GM19455 (cell line): Measurements from ENCODE around the gene RSPH4A.
"Not testable (repeated sequence)": the region's sequence is repeated elsewhere in the genome, so short reads cannot be mapped to it uniquely, and the experiment has no call there.

Experiments
- ATAC-seq: cut with Tn5 transposase; IDR thresholded peaks from one replicate; pipeline ENCODE4 v1.9.1; 2021; ENCODE audit not compliant: unreplicated experiment

Gene RSPH4A

GRCh38 chr6:116615937-116616736 lies at the start of gene RSPH4A:
TSS of gene RSPH4A (plus strand) at chr6:116616479. CDS start at chr6:116616624, 145 bp downstream.
- ATAC-seq: peak; percentile 99

GRCh38 chr6:116568111-116568510 lies 48.2 kb upstream of the RSPH4A start:
- ATAC-seq: no peak

- no peak for ATAC-seq
Observed at GRCh38 chr6:116568821-116569755, 47.2 kb upstream of the RSPH4A start.

DNA sequence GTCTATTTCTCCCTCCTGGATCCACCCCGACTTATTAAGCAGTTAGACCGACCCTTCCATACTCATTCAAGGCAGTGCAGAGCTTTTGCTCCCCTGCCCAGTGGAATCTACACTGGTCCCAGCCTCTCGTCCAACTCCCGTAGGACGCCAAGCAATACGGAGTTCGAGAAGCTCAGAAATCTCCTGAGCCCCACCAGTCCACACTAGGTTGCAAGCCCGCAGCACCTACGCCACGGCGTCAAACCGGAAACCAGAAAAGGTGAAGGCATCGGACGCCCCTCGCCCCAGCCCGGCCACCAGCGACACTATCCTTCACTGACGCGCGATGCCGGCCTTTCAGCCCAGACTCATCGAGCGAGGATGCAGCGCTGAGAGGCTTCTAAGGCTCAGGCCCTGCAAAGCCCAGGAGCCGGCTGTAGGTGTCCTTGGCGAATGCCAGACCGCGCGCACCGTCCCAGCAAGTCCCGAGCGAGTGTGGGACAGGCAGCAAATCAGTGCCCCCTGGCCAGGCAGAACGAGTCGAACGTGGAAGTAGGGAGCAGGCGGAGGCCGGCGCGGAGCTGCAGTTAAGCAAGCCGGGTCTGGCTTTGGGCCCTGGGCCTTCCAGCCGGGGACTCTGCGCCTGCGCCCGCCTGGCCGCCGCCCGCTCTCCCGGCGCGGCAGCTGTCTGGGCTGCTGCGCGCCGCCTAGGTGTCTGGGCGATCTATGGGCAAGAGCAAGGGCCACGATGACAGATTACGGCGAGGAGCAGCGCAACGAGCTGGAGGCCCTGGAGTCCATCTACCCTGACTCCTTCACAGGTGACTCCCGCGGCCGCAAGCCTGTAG lies 45.2 kb upstream of the RSPH4A start, which contains the start of gene RWDD1:
Gene RWDD1 (plus strand): TSS at position 649 of the 827 bp plus-strand sequence. CDS start 79 bp downstream, at position 728.
- ATAC-seq: peak; percentile 94

DNA sequence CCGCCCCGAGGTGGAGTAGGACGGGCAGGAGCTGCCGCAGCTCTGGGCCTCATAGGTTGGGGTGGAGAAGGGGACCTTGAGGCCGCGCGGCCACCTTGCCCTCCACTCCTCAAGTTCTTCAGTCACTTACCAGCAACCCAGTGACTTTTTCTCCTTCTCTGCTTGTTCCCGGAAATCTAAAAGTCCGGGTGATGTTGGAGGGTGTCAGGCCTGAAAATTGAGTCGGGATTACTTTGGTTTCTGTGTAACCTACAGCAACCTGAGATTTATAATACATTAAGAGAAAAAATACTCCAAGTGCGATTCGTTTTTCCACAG lies 44.6 kb upstream of the RSPH4A start:
- no peak for ATAC-seq

DNA sequence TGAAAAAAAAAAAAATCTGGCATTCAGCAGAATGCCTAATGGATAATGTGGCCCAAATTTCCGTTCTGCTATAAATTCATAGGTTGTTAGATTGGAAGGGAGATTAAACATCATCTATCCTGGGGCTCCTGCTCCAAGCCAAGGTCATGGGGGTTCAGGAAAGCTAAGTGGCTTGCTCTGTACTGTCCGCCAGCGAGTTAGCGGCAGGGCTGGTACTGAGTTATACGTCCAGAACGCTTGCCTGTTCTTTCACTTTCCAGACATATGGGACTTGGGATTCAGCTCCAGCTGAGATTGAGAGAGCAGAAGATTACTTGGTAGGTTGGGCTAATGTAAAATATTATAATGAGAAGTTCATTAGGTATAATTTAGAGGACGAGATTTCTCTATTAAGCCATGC lies 44.1 kb upstream of the RSPH4A start:
- no peak for ATAC-seq

DNA sequence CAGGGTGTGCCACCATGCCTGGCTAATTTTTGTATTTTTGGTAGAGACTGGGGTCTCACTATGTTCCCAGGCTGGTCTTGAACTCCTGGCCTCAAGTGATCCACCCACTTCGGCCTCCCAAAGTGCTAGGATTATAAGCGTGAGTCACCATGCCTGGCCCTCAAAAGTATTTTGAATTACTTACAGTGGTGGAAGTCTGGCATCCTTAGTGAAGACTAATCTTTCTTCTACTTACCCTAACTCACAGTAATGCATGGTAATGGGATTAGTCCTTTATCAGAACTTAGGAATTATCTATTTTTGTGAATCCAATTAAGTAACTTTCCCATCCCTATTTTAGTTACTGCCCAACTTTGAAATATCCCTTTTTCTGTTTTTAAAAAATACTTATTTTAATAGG lies 41.1 kb upstream of the RSPH4A start:
- no peak for ATAC-seq

DNA sequence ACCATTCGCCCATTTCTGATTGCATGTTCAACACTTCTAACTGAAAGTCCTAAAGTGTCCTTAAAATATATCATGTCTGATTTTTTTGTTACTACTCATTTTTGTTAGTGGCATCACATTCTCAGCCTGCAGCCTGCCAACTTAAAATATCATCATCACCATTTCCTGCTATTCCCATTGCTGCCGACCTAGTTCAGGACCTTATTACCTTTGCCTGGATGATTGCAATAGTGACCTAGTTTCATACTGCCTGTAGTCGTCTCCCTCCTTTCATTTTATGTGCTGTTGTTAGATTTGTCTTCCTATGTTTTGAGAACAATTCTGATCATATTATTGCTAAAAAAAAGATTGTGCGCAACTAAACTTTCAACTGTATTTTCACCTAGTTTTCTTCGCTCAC lies 38.8 kb upstream of the RSPH4A start:
- ATAC-seq: no peak

DNA sequence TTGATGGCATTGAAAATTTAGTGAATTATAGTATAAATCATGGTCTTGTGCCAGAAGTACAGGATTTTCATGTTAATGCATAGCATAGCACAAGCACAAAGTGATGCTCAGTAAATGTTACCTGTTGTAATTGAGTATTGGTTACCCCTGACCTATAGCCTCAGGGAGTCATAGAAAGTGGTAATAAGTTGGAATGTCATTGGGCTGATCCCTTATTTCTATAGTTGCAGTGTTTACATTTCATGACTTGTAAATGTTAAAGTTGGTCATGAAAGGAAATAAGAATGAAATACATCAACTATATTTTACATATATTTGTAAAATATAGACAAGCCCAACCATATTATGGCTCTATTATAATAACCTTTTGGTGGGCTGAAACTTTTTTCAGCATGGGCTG lies 37.9 kb upstream of the RSPH4A start:
- no peak for ATAC-seq

- ATAC-seq: no peak
Observed at GRCh38 chr6:116579143-116579542, 37.1 kb upstream of the RSPH4A start.

GRCh38 chr6:116580198-116580597 lies 36.1 kb upstream of the RSPH4A start:
- no peak for ATAC-seq

DNA sequence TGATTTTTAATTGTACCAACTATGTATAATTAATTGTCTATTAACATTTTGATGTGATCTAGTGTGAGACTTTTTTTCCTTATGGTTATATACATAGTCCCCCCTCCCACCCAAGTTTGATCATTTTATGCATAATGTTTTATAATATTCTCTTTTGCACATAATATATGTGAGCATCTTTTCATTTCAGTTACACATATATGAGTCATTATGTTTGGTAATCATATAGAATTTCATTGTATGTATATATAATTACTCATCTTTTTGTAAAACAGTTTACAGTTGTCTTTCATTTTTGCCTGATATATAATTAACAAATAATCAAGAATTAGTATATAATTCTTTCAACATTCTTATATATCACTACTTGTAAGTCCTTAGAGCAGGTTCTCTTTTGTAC lies 30.0 kb upstream of the RSPH4A start:
- no peak for ATAC-seq

DNA sequence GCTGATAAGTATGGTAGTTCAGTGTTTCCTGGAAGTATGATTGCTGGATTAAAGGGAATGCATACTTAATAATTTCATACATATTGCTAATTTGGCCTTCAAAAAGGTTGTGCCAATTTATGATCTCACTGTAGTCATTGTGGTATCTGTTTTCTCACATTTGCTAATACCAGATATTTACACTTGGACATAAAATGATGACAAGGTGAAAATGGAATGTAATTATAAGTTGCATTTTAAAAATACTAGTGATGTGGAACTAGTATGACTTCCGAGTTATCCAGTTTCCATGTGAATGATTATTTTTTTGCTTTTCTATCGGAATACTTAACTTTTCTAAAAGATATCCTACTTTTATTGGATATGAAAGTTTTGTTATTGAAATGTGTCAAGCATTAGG lies 29.5 kb upstream of the RSPH4A start:
- no peak for ATAC-seq

DNA sequence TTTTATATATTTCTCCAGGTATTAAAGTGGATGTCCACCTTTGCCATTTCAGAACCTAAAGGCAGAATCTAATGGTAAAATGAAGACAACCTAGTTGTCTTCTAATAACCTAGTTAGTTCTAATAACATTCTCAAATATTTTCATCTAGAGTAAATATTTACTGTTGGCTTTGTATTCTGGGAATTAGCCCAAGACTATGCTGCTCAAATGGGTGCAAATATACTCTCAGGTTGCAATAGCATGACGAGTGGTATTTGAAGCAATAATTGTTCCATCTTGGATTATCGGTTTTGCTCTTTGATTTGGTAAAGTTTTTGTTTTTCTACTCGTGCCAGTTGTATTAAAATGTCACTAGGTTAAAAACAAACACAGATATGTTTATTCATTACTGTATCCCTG lies 21.0 kb upstream of the RSPH4A start:
- no peak for ATAC-seq

DNA sequence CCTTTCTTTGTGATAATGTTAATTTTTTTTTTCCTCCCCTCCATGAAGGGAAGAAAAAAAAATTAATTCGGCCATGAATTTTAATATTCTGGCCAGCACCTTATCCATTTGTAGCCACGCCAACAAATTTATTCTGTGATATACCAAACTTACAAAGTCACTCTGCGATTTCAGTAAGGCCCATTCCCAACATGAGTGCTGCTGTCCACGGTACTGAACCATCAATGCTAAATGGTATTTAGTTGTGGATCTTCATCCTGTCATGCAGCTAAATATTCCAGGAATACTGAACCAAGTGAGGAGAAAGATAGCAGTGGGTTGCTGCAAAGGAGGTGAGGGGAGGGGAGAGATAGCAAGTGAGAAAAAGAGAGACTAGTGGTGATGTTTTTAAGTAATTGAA lies 19.5 kb upstream of the RSPH4A start:
- ATAC-seq: no peak

GRCh38 chr6:116603916-116604315 lies 12.4 kb upstream of the RSPH4A start:
- not testable (repeated sequence) for ATAC-seq

GRCh38 chr6:116604868-116605267 lies 11.4 kb upstream of the RSPH4A start:
- ATAC-seq: not testable (repeated sequence)

DNA sequence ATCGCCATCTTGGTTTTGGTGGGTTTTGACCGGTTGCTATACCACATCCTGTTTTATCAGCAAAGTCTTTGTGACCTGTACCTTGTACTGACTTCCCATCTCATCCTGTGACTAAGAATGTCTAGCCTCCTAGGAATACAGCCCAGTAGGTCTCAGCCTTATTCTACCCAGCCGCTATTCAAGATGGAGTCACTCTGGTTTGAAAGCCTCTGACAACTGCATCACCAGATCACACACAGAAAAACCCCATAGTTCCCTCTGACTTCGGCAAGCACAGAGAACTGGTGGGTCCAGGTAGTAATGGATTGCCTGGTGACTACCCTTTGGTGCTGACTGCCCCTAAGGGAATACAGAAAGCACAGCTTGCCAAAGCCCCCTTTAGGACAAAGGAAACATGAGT lies 10.3 kb upstream of the RSPH4A start:
- ATAC-seq: no peak

DNA sequence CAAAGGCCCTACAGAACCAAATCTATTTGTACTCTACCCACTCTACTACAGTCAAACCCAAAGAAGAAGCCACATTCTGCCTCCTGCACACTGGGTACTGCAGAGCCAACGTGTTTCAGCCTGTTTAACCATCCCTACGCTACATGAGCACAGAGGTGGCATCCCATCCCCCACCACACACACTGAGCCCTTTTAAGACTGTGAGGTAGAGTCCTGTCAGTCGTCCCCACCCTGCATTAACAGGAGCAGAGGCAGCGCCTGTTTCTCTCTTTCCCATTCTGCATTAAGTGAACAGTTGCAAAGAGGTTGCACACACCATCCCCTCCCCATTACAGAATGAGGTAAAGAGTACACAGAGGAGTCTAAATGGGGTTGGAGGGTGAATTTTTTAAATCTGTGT lies 5.2 kb upstream of the RSPH4A start:
- ATAC-seq: no peak

DNA sequence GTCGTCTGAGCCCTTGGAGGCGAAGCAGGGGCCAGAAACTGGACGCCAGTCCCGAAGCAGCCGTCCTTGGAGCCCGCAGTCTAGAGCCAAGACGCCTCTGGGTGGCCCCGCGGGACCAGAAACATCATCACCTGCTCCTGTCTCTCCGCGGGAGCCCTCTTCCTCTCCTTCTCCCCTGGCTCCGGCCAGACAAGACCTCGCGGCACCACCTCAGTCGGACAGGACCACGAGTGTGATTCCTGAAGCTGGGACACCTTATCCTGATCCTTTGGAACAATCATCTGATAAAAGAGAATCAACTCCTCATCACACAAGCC lies 416 bp downstream of the RSPH4A start:
- peak; percentile 26 for ATAC-seq

GRCh38 chr6:116624036-116624805 lies 7.9 kb downstream of the RSPH4A start:
- no peak for ATAC-seq
